ENCODE data around the gene LRRC2. TPM values are rescaled to one million over a fixed set of nuclear protein-coding genes. Genes with fewer than 3 reads are reported as not detected.
"Not testable (repeated sequence)": the region's sequence is repeated elsewhere in the genome, so short reads cannot be mapped to it uniquely, and the experiment has no call there.

Gene LRRC2
- total RNA-seq, 3 donors from 2014 or later = 1.8 to 2.8 (median 2.5) TPM

- H3K4me1 ChIP-seq (ENCODE audit: low read depth) = no peaks in the 10 kb centered on the region
- H3K4me3 ChIP-seq = no peak overlapping the region
- intact Hi-C loops (cut with DNase I, micrococcal nuclease) = no loop called here
- no peak for TF ChIP-seq CTCF (IDR thresholded peaks at IDR 0.05)
- ATAC-seq = no peak
- H3K9me3 ChIP-seq = no peaks in the 10 kb centered on the region
- no peaks in the 10 kb centered on the region for H3K36me3 ChIP-seq (ENCODE audit: low read depth)
- no peak for DNase-seq
These were observed 30.4 kb downstream of the LRRC2 start for GRCh38 chr3:46535746-46536145.

- no peaks in the 10 kb centered on the region for H3K9me3 ChIP-seq
- no peaks in the 10 kb centered on the region for H3K36me3 ChIP-seq (ENCODE audit: low read depth)
- no peak for ATAC-seq
- no peak for DNase-seq
- no peak for TF ChIP-seq CTCF (IDR thresholded peaks at IDR 0.05)
- H3K4me1 ChIP-seq (ENCODE audit: low read depth) = no peaks in the 10 kb centered on the region
- intact Hi-C loops (cut with DNase I, micrococcal nuclease) = no loop called here
- no peak overlapping the region for H3K4me3 ChIP-seq
These were observed 33.0 kb downstream of the LRRC2 start for GRCh38 chr3:46533091-46533490.

- intact Hi-C loops (cut with DNase I, micrococcal nuclease) = no loop called here
- Histone ChIP-seq H3K36me3 (ENCODE audit: low read depth) (no peaks in the 10 kb centered on the region), H3K9me3 (no peaks in the 10 kb centered on the region), H3K4me1 (ENCODE audit: low read depth) (no peaks in the 10 kb centered on the region), H3K4me3 (no peak overlapping the region)
- no peak for TF ChIP-seq CTCF (IDR thresholded peaks at IDR 0.05)
- ATAC-seq (no peak), DNase-seq (no peak)
These were observed 38.9 kb downstream of the LRRC2 start for GRCh38 chr3:46527239-46527638.

DNA sequence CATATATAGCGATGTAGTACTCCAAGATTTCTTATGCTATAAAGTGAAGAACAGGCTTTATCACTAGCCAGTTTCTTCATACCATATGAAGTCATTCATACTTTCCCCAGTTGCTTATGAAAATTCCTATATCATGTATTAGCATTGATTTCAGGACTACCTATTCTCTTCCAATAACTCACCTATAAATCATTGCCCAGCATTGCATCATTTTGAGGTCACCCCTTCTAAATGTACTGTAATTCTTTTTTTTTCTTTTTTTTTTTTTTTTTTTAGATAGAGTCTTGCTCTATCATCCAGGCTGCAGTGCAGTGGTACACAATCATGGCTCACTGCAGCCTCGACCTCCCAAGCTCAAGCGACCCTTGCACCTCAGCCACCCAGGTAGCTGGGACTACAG, 41.3 kb downstream of the LRRC2 start:
- H3K4me3 ChIP-seq = no peak overlapping the region
- no peak for ATAC-seq
- TF ChIP-seq CTCF (IDR thresholded peaks at IDR 0.05) = no peak

GRCh38 chr3:46524008-46524407, 42.1 kb downstream of the LRRC2 start:
- Histone ChIP-seq H3K9me3 (no peaks in the 10 kb centered on the region), H3K4me3 (no peak overlapping the region), H3K36me3 (ENCODE audit: low read depth) (no peaks in the 10 kb centered on the region), H3K4me1 (ENCODE audit: low read depth) (no peaks in the 10 kb centered on the region)
- no peak for ATAC-seq
- DNase-seq = no peak
- TF ChIP-seq CTCF (IDR thresholded peaks at IDR 0.05) = no peak
- intact Hi-C loops (cut with DNase I, micrococcal nuclease) = no loop called here

More for the DNA sequence above, 41.3 kb downstream of the LRRC2 start:
- intact Hi-C loops (cut with DNase I, micrococcal nuclease) = no loop called here
- no peaks in the 10 kb centered on the region for H3K4me1 ChIP-seq (ENCODE audit: low read depth)
- no peak for DNase-seq
- no peaks in the 10 kb centered on the region for H3K36me3 ChIP-seq (ENCODE audit: low read depth)
- no peaks in the 10 kb centered on the region for H3K9me3 ChIP-seq

- Histone ChIP-seq H3K9me3 (no peaks in the 10 kb centered on the region), H3K4me3 (no peak overlapping the region), H3K4me1 (ENCODE audit: low read depth) (no peaks in the 10 kb centered on the region), H3K36me3 (ENCODE audit: low read depth) (no peaks in the 10 kb centered on the region)
- intact Hi-C loops (cut with DNase I, micrococcal nuclease) = no loop called here
- ATAC-seq = no peak
- no peak for TF ChIP-seq CTCF (IDR thresholded peaks at IDR 0.05)
- DNase-seq = no peak
These were observed 42.5 kb downstream of the LRRC2 start for GRCh38 chr3:46523556-46523955.

DNA sequence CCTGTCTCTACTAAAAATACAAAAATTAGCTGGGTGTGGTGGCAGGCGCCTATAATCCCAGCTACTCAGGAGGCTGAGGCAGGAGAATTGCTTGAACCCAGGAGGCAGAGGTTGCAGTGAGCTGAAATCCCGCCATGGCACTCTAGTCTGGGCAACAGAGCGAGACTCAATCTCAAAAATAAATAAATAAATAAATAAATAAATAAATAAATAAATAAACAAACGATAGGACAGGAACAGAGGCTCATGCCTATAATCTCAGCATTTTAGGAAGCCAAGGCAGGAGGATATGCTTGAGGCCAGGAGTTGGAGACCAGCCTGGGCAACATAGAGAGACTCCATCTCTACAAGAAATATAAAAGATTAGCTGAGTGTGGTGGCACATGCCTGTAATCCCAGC, 43.9 kb downstream of the LRRC2 start:
- H3K4me3 ChIP-seq; H3K9me3 ChIP-seq; DNase-seq; H3K4me1 ChIP-seq (ENCODE audit: low read depth); ATAC-seq; intact Hi-C loops (cut with DNase I, micrococcal nuclease); H3K36me3 ChIP-seq (ENCODE audit: low read depth): not testable (repeated sequence)
